A549 treated with DMSO at 1 μM for 4 hours (cell line): Measurements from ENCODE around the gene ATAD3B. TPM values are rescaled to one million over a fixed set of nuclear protein-coding genes. Genes with fewer than 3 reads are reported as not detected.

Source experiments
- total RNA-seq: library from RNA; stranded (reverse); fragments of 200-300 nt; extraction: Qiagen RNA extraction; gene quantifications from 5 replicates; pipeline ENCODE4 v1.2.3, GENCODE V29; 2022; ENCODE audit warnings: low read depth

Gene ATAD3B, protein sequence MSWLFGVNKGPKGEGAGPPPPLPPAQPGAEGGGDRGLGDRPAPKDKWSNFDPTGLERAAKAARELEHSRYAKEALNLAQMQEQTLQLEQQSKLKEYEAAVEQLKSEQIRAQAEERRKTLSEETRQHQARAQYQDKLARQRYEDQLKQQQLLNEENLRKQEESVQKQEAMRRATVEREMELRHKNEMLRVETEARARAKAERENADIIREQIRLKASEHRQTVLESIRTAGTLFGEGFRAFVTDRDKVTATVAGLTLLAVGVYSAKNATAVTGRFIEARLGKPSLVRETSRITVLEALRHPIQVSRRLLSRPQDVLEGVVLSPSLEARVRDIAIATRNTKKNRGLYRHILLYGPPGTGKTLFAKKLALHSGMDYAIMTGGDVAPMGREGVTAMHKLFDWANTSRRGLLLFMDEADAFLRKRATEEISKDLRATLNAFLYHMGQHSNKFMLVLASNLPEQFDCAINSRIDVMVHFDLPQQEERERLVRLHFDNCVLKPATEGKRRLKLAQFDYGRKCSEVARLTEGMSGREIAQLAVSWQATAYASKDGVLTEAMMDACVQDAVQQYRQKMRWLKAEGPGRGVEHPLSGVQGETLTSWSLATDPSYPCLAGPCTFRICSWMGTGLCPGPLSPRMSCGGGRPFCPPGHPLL
- total RNA-seq, result 1.6 to 3.5 TPM (median 2.7 TPM) in 5 replicates

DNA sequence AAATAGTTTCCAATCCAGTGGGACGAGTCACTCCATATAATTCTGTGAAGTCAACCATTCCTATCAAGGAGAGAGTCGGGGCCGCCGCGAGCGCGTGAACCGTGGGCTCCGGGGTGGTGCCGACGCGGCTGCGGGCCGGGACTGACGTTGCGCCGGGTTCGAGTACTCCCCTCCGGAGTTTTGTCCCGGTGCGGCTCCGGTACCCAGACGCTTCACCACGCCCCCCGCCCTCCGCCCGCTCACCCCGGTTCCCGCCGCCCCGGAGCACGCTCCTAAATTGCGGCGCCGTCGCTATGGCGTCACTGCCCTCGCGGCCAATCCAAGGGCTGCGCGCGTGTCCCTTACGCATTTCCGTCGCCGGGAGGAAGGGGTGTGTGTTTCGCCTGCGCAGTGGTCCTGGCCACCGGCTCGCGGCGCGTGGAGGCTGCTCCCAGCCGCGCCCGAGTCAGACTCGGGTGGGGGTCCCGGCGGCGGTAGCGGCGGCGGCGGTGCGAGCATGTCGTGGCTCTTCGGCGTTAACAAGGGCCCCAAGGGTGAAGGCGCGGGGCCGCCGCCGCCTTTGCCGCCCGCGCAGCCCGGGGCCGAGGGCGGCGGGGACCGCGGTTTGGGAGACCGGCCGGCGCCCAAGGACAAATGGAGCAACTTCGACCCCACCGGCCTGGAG, at the start of gene ATAD3B:
ATAD3B (plus strand) TSS at position 377 of the 664 bp plus-strand sequence; CDS start at position 497, 120 bp downstream.

DNA sequence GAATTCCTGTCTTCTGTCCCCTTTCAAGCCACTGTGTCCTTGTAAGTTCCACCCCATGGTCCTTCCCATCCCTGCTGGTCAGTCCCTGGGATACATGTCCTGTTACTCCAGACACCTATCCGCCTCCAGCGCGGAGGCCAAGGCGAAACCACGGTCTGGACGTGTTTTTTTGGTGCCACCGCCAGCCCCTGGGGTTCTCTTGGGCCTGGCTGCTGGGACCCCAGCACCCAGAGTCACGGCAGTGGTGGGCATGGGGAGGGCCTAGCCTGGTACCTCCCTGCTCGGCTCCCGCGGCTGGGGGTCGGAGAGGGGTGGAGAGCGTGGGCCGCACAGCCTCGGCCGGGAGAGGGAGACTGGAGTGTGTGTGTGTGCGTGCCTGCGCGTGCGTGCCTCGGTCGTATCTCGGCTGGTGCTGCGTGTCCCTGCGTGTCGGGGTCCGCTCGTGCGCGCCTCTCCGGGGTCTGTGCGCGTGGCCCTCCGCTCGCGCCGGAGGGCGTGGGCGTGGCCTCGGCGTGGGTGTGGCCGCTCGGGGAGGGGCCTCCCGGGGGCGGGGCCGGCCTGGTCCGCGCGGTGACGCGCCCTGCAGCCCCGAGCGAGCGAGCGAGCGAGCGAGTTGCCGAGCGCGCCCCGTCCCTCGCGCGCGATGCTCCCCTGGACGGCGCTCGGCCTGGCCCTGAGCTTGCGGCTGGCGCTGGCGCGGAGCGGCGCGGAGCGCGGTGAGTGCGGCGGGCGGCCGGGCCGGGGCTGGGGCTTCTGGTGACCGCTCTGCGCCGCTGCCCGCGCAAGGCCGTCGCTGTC, 36.3 kb upstream of the ATAD3B start, which contains the start of gene VWA1:
VWA1 (plus strand) TSS at position 585 of the 798 bp plus-strand sequence; CDS start at position 644, 59 bp downstream.

DNA sequence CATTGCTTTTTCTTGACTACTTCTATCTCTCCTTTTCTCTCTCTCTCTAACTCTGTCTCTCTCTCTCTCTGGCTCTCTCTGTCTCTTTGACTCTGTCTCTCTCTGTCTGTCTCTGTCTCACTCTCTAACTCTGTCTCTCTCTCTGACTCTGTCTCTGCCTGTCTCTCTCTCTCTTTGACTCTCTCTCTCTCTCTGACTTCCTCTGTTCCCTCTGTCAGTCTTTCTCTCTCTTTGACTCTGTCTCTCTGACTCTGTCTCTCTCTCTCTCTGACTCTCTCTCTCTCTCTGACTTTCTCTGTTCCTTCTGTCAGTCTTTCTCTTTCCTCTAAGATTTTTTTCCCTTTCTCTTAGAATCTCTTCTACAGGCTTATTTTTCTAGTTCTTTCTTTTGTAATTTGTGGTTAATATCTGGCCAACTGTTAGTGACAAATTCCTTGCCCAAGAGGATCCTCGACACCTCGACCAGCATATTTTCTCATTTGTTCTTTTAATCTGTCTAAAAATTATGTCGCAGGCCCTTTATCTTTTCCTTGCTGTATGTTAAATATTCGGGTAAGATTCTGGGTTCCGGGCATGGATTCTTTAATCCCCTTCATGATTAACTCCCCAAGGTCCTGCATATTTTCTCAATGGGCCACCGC, 22.3 kb upstream of the ATAD3B start, which contains the start of gene ATAD3C:
ATAD3C (plus strand) TSS at position 591 of the 641 bp plus-strand sequence. CDS start 995 bp downstream, outside the sequence.

DNA sequence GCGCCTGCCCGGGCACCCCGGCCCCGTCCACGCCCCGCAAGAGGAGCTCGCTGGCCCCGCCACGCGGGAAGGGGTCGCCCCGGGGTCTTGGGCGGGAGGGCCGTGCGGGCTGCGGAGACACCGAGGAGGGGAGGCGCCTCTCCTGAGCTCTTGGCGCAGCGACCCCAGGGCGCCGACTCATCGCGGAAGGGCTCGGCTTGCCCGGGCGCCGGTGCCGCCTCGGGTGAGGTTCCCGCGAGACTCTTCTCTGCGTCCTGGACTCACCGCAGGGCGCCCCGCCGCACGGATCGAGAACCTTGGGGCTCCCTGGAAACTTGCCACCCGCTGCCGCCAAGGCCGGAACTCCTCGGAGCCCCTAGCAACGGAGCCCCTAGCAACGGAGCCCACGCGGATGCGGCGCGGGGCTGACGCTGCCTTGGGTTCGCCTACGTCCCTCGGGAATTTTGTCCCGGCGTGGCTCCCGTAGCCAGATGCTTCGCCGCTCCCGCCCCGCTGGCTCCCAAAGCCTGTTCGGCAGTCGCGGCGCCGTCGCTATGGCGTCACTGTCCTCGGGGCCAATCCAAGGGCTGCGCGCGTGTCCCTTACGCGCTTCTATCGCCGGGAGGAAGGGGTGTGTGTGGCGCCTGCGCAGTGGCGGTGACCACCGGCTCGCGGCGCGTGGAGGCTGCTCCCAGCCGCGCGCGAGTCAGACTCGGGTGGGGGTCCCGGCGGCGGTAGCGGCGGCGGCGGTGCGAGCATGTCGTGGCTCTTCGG, 40.1 kb downstream of the ATAD3B start, which contains the start of gene ATAD3A:
ATAD3A (plus strand) TSS at position 630 of the 753 bp plus-strand sequence; CDS start at position 737, 107 bp downstream.

DNA sequence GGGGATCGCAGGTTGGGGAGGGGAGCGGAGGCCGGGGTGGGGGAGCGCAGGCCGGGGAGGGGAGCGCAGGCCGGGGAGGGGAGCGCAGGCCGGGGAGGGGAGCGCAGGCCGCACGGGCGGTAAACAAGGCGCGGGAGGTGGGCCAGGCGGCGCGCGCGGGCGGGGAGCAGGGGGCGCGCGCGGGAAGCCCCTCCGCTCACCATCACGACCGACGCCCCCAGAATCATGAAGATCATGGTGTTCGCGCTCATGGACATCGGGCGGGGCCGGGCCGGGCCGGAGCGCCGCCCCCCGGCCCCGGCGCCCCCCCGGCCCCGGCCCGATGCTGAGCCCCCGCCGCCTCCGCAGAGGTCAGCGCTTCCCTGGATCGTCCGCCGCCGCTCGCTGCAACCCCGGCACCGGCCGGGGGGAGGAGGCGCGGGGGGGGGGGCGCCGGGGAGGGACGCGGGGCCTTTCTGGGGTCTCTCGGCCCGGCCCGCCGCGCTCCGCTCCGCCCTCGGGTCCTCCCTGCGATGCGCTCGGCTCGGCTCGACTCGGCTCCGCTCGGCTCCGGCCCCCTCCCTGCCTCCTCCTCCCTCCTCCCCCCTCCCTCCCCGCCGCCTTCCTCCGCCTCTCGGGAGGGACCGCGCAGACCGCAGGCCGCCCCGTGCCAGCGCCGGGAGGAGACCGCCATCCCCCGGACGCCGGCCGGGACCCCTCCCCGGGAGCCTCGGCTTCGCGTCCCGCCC, 68.7 kb downstream of the ATAD3B start, which contains the start of gene TMEM240:
TMEM240 (minus strand) TSS at position 535 of the 728 bp plus-strand sequence; CDS start at position 257, 278 bp downstream.

Other genes starting within 250 kb of the ATAD3B start
- gene SDF4, start 239.8 kb upstream of the ATAD3B start, total RNA-seq, result 110 to 131 TPM (median 118 TPM) in 5 replicates
- 9.3 to 19.5 TPM (median 18.1 TPM) in 5 replicates for gene B3GALT6, start 239.5 kb upstream of the ATAD3B start, total RNA-seq
- 0.97 to 1.7 TPM (median 1.5 TPM) in 5 replicates for gene C1QTNF12, start 225.0 kb upstream of the ATAD3B start, total RNA-seq
- 35.4 to 51.3 TPM (median 47.1 TPM) in 5 replicates for gene UBE2J2, start 197.9 kb upstream of the ATAD3B start, total RNA-seq
- 0.56 to 1.4 TPM (median 1.3 TPM) in 5 replicates for gene SCNN1D, start 191.3 kb upstream of the ATAD3B start, total RNA-seq
- 11.2 to 21.2 TPM (median 16.3 TPM) in 5 replicates for gene ACAP3, start 163.8 kb upstream of the ATAD3B start, total RNA-seq
- gene PUSL1, start 163.2 kb upstream of the ATAD3B start, total RNA-seq, result 15.4 to 25.1 TPM (median 23.2 TPM) in 5 replicates
- 47.8 to 64.8 TPM (median 58.8 TPM) in 5 replicates for gene INTS11, start 147.1 kb upstream of the ATAD3B start, total RNA-seq
- 12.8 to 22.6 TPM (median 18.6 TPM) in 5 replicates for gene CPTP, start 147.0 kb upstream of the ATAD3B start, total RNA-seq
- gene TAS1R3, start 140.5 kb upstream of the ATAD3B start, total RNA-seq, result 0.09 to 0.16 TPM (median 0.12 TPM) in 5 replicates
- 47.0 to 84.6 TPM (median 76.5 TPM) in 5 replicates for gene DVL1, start 122.3 kb upstream of the ATAD3B start, total RNA-seq
- gene MXRA8, start 113.2 kb upstream of the ATAD3B start, total RNA-seq, result 0.14 to 0.27 TPM (median 0.23 TPM) in 5 replicates
- gene AURKAIP1, start 96.6 kb upstream of the ATAD3B start, total RNA-seq, result 109 to 188 TPM (median 157 TPM) in 5 replicates
- gene CCNL2, start 72.4 kb upstream of the ATAD3B start, total RNA-seq, result 40.1 to 58.5 TPM (median 55.1 TPM) in 5 replicates
- gene MRPL20, start 64.5 kb upstream of the ATAD3B start, total RNA-seq, result 130 to 154 TPM (median 133 TPM) in 5 replicates
- 0.07 to 0.09 TPM in 2 of 5 replicates, not detected in the others for gene ANKRD65, start 50.5 kb upstream of the ATAD3B start, total RNA-seq
- gene VWA1, start 36.1 kb upstream of the ATAD3B start, total RNA-seq, result 6.1 to 16.9 TPM (median 13.8 TPM) in 5 replicates
- not detected in 5 replicates for gene ATAD3C, start 22.1 kb upstream of the ATAD3B start, total RNA-seq
- gene ATAD3A, start 40.4 kb downstream of the ATAD3B start, total RNA-seq, result 30.4 to 40.6 TPM (median 33.6 TPM) in 5 replicates
- gene TMEM240, start 68.9 kb downstream of the ATAD3B start, total RNA-seq, result 0.44 to 0.77 TPM (median 0.56 TPM) in 5 replicates
- gene SSU72, start 103.1 kb downstream of the ATAD3B start, total RNA-seq, result 77.9 to 108 TPM (median 106 TPM) in 5 replicates
- gene FNDC10, start 128.4 kb downstream of the ATAD3B start, total RNA-seq, result 6.3 to 10.2 TPM (median 7.4 TPM) in 5 replicates
- 8.8 to 24.1 TPM (median 17.7 TPM) in 5 replicates for gene MIB2, start 143.7 kb downstream of the ATAD3B start, total RNA-seq
- gene MMP23B, start 160.4 kb downstream of the ATAD3B start, total RNA-seq, result 0.52 to 1.0 TPM (median 0.83 TPM) in 5 replicates
- 22.4 to 27.4 TPM (median 26.3 TPM) in 5 replicates for gene CDK11B, start 187.2 kb downstream of the ATAD3B start, total RNA-seq
- 9.7 to 15.2 TPM (median 13.6 TPM) in 5 replicates for gene SLC35E2B, start 221.0 kb downstream of the ATAD3B start, total RNA-seq